ENCODE data around the gene THRB. TPM values are rescaled to one million over a fixed set of nuclear protein-coding genes. Genes with fewer than 3 reads are reported as not detected.

THRB gene
- total and polyA plus RNA-seq, 8 donors: 3.6 to 47.3 (median 14.5) TPM

DNA sequence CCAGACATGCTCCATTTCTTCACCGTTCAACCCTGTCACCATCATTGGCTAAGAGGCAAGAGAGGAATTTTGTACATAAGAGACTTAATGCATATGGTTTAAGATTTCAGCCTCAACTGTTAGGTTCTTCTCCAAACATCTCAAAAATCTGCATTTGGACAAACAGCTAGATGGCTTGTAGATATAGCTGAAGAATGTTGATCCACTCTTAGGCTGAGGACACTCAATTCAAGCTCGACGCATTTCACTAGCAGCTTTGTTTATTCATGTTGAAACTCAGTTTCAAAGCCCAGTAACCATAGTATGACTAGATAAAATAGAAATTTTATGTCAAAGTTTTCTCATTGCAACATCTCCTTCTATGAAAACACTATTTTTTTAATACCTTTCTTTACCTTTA is 208.2 kb downstream of the THRB start:
- WGBS, 5 donors: 82 to 92% (median 86%) methylated on average over 3 of the region's 3 CpGs
- Histone ChIP-seq H3K27me3 (no peaks in the 10 kb centered on the region), H3K27ac (no peak overlapping the region), H3K36me3 (no peaks in the 10 kb centered on the region), H3K4me3 (no peak overlapping the region), H3K9me3 (no peaks in the 10 kb centered on the region), H3K4me1 (peaks cover 16 to 38% (median 28%) of the 10 kb centered on the region in 4 donors)
- no peak for DNase-seq
- intact Hi-C loops (cut with DNase I; ENCODE audit: low total_unique reads): no loop called here
- TF ChIP-seq, protein P1, sequence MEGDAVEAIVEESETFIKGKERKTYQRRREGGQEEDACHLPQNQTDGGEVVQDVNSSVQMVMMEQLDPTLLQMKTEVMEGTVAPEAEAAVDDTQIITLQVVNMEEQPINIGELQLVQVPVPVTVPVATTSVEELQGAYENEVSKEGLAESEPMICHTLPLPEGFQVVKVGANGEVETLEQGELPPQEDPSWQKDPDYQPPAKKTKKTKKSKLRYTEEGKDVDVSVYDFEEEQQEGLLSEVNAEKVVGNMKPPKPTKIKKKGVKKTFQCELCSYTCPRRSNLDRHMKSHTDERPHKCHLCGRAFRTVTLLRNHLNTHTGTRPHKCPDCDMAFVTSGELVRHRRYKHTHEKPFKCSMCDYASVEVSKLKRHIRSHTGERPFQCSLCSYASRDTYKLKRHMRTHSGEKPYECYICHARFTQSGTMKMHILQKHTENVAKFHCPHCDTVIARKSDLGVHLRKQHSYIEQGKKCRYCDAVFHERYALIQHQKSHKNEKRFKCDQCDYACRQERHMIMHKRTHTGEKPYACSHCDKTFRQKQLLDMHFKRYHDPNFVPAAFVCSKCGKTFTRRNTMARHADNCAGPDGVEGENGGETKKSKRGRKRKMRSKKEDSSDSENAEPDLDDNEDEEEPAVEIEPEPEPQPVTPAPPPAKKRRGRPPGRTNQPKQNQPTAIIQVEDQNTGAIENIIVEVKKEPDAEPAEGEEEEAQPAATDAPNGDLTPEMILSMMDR (IDR thresholded peaks at IDR 0.05): no peak
- no peak for TF ChIP-seq POLR2AphosphoS5 (IDR thresholded peaks at IDR 0.05)
- no peak for TF ChIP-seq POLR2A (IDR thresholded peaks at IDR 0.05)
- no peak for TF ChIP-seq EP300 (IDR thresholded peaks at IDR 0.05)

DNA sequence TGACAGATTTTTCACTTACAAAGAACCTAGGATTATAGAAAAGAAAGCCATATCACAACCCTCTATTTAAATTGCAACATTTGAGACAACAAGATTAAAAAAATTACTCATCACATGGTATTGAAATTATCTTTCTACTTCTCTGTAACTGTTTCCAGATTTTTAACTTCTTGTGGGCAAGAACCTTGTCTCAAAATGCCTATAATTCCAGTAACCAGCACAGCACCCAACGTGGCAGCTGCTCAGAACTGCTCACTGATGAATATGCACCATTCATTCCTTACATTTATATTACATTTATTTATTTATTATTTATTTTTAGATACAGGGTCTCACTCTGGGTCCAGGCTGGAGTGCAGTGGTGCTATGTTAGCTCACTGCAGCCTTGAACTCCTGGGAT is 216.1 kb downstream of the THRB start:
- H3K9me3 ChIP-seq: no peaks in the 10 kb centered on the region
- intact Hi-C loops (cut with DNase I; ENCODE audit: low total_unique reads): no loop called here
- peaks cover 0 to 9% (median 0%) of the 10 kb centered on the region in 4 donors for H3K4me1 ChIP-seq
- H3K27me3 ChIP-seq: no peaks in the 10 kb centered on the region
- no peaks in the 10 kb centered on the region for H3K36me3 ChIP-seq
- DNase-seq: no peak
- H3K27ac ChIP-seq: no peak overlapping the region
- 57 to 78% (median 65%) methylated on average over 1 of the region's 1 CpG for WGBS, 5 donors
- H3K4me3 ChIP-seq: no peak overlapping the region
- TF ChIP-seq EP300 (IDR thresholded peaks at IDR 0.05): no peak
- no peak for TF ChIP-seq POLR2A (IDR thresholded peaks at IDR 0.05)
- TF ChIP-seq POLR2AphosphoS5 (IDR thresholded peaks at IDR 0.05): no peak
- TF ChIP-seq, protein P1 (IDR thresholded peaks at IDR 0.05): no peak

DNA sequence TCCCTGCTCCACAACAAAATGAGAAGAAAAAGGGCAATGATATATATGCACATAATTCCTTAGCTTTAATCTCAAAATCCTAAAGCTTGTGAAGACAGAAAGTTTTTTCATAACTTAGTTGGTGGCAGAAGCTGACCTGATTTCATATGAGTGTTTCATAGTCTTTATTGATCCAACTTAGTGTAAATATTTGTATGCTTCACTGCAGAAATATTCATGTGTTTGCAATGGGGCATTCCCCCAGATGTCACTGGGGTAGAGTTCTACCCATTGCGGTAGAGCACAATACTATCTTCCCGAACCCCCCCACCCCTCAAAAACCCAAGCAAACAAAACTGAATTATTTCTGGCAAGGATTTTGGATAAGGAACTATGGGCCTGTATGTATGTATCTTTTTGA is 221.2 kb downstream of the THRB start:
- TF ChIP-seq POLR2A (IDR thresholded peaks at IDR 0.05) (no peak), POLR2AphosphoS5 (IDR thresholded peaks at IDR 0.05) (peak in 1 of 3 donors; percentile 34)
- WGBS, 5 donors: 18 to 54% (median 28%) methylated on average over 2 of the region's 2 CpGs
- Histone ChIP-seq H3K9me3 (no peaks in the 10 kb centered on the region), H3K4me1 (peaks cover 0 to 29% (median 7%) of the 10 kb centered on the region in 4 donors), H3K36me3 (no peaks in the 10 kb centered on the region), H3K27me3 (no peaks in the 10 kb centered on the region), H3K4me3 (no peak overlapping the region), H3K27ac (peak overlapping the region in 2 of 5 donors; percentile 38 to 64)
- peak in 1 of 2 donors; percentile 73 for DNase-seq
- intact Hi-C loops (cut with DNase I; ENCODE audit: low total_unique reads): no loop called here

DNA sequence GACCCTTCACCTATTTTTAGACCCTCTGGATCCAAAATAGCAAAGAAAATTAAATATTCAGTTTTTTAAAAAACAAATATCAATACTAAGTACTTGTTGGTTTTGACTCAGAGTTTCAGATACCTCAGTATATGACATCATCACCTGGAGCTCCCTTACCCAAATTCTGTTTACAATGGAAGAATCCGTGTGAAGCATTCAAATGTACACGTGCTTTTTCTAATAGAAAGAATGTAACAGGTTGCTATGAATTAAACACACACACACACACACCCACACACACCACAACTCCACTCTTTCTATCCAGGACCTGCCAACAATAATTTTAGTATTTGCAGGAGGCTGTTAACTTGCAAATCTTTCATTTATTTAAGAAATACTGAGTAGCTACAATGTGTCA is 221.8 kb downstream of the THRB start:
- peaks cover 0 to 29% (median 7%) of the 10 kb centered on the region in 4 donors for H3K4me1 ChIP-seq
- DNase-seq: no peak
- H3K4me3 ChIP-seq: no peak overlapping the region
- peak overlapping the region in 2 of 5 donors; percentile 38 to 64 for H3K27ac ChIP-seq
- no peaks in the 10 kb centered on the region for H3K27me3 ChIP-seq
- H3K9me3 ChIP-seq: no peaks in the 10 kb centered on the region
- TF ChIP-seq, protein P1 (IDR thresholded peaks at IDR 0.05): no peak
- TF ChIP-seq POLR2A (IDR thresholded peaks at IDR 0.05): no peak
- no peak for TF ChIP-seq EP300 (IDR thresholded peaks at IDR 0.05)
- TF ChIP-seq POLR2AphosphoS5 (IDR thresholded peaks at IDR 0.05): no peak
- no peaks in the 10 kb centered on the region for H3K36me3 ChIP-seq
- intact Hi-C loops (cut with DNase I; ENCODE audit: low total_unique reads): no loop called here
- WGBS, 5 donors: 21 to 47% (median 31%) methylated on average over 2 of the region's 2 CpGs

DNA sequence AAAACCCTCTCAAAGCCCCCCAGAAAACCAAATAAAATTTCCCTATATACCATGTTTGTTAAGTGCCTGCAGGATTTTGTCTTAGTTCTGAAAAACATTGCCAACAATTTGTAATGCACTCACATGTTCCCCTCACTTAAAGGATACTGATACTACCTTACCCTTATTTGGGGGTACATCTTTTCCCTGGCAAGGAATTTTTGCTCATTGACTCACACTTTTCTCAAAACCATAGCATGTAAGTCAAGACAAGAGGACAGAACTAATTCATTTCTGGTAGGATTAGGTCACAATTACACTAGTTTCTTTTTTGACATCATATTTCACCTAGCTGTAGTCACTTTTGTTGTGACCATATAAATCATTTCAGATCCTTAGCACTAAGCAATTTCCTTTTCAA is 222.2 kb downstream of the THRB start:
- TF ChIP-seq EP300 (IDR thresholded peaks at IDR 0.05): no peak
- no peak for TF ChIP-seq POLR2AphosphoS5 (IDR thresholded peaks at IDR 0.05)
- no peak for TF ChIP-seq POLR2A (IDR thresholded peaks at IDR 0.05)
- TF ChIP-seq, protein P1 (IDR thresholded peaks at IDR 0.05): no peak

More for the DNA sequence above, 222.2 kb downstream of the THRB start:
- Histone ChIP-seq H3K27ac (peak overlapping the region in 1 of 5 donors; percentile 38), H3K4me3 (no peak overlapping the region), H3K4me1 (peaks cover 0 to 29% (median 7%) of the 10 kb centered on the region in 4 donors), H3K36me3 (no peaks in the 10 kb centered on the region), H3K27me3 (no peaks in the 10 kb centered on the region), H3K9me3 (no peaks in the 10 kb centered on the region)
- DNase-seq: no peak
- intact Hi-C loops (cut with DNase I; ENCODE audit: low total_unique reads): no loop called here
